Neuronal stem cell (in vitro differentiated cells): ENCODE data around the gene SPRING1.

ENCODE experiments used
- DNase-seq: peaks from one replicate; pipeline ENCODE4 v3.0.0-alpha.2; 2013; ENCODE audit warnings: low spot score
- H2AFZ ChIP-seq: one replicate; pipeline ENCODE4 v1.6.1; 2013; ENCODE audit warnings: mild to moderate bottlenecking, low read length, inconsistent platforms
- H2AK5ac ChIP-seq: 2 replicates; pipeline ENCODE4 v1.6.1; 2013; ENCODE audit warnings: low read depth, mild to moderate bottlenecking, inconsistent platforms, low read length, moderate library complexity, mixed read lengths
- H2BK120ac ChIP-seq: 2 replicates; pipeline ENCODE4 v1.6.1; 2013; ENCODE audit warnings: low read depth, mild to moderate bottlenecking, inconsistent platforms, low read length, moderate library complexity, mixed read lengths
- H2BK12ac ChIP-seq: one replicate; pipeline ENCODE4 v1.6.1; 2013; ENCODE audit warnings: low read length, inconsistent platforms
- H2BK15ac ChIP-seq: 2 replicates; pipeline ENCODE4 v1.6.1; 2013; ENCODE audit warnings: mild to moderate bottlenecking, low read length, inconsistent platforms, mixed read lengths
- H2BK5ac ChIP-seq: one replicate; pipeline ENCODE4 v1.6.1; 2013; ENCODE audit warnings: inconsistent platforms, mild to moderate bottlenecking, low read length, moderate library complexity
- H3K14ac ChIP-seq: one replicate; pipeline ENCODE4 v1.6.1; 2013; ENCODE audit warnings: low read length, inconsistent platforms
- H3K18ac ChIP-seq: 2 replicates; pipeline ENCODE4 v1.6.1; 2013; ENCODE audit warnings: low read length, inconsistent platforms
- H3K23ac ChIP-seq: 2 replicates; pipeline ENCODE4 v1.6.1; 2013; ENCODE audit warnings: low read depth, mild to moderate bottlenecking, mixed read lengths, low read length, inconsistent platforms; ENCODE audit not compliant: poor library complexity
- H3K27ac ChIP-seq: replicated peaks from 3 replicates; pipeline ENCODE4 v1.5.1; 2013; ENCODE audit warnings: low read length, inconsistent platforms
- H3K27me3 ChIP-seq, 3 experiments: 2 replicates each; pipeline ENCODE4 v1.6.1; 2013; ENCODE audit warnings: low read length in 3 of 3, mild to moderate bottlenecking in 2 of 3, inconsistent platforms in 1 of 3, low read depth in 1 of 3, mixed read lengths in 1 of 3, moderate library complexity in 1 of 3; ENCODE audit not compliant: control insufficient read depth in 3 of 3, insufficient read depth in 3 of 3
- H3K36me3 ChIP-seq, 2 donors: replicated peaks in 1 of 2; 2 replicates each; pipeline ENCODE4 v1.6.1; 2013; ENCODE audit warnings: low read length in 2 of 2; ENCODE audit not compliant: control insufficient read depth in 2 of 2, insufficient read depth in 2 of 2
- H3K4ac ChIP-seq: 2 replicates; pipeline ENCODE4 v1.6.1; 2013; ENCODE audit warnings: inconsistent platforms, mild to moderate bottlenecking, low read length, moderate library complexity
- H3K4me1 ChIP-seq, 2 donors: 1 replicate in 1 of 2; 2 replicates in 1 of 2; pipeline ENCODE4 v1.6.1; 2013; ENCODE audit warnings: low read length in 2 of 2, low read depth in 1 of 2; ENCODE audit not compliant: control insufficient read depth in 2 of 2, insufficient read depth in 1 of 2
- H3K4me2 ChIP-seq: one replicate; pipeline ENCODE4 v1.6.1; 2013; ENCODE audit warnings: mild to moderate bottlenecking, low read length, inconsistent platforms; ENCODE audit not compliant: insufficient read depth, poor library complexity, severe bottlenecking
- H3K4me3 ChIP-seq, 2 donors: 2 replicates each; pipeline ENCODE4 v1.5.1; 2013; ENCODE audit warnings: low read length in 2 of 2, mild to moderate bottlenecking in 2 of 2, inconsistent platforms in 1 of 2, moderate library complexity in 1 of 2
- H3K79me1 ChIP-seq: one replicate; pipeline ENCODE4 v1.6.1; 2013; ENCODE audit warnings: low read depth, mild to moderate bottlenecking, inconsistent platforms, low read length, moderate library complexity
- H3K9ac ChIP-seq: one replicate; pipeline ENCODE4 v1.6.1; 2013; ENCODE audit warnings: mild to moderate bottlenecking, low read depth, low read length, inconsistent platforms; ENCODE audit not compliant: poor library complexity
- H3K9me3 ChIP-seq, 2 donors: replicated peaks in 1 of 2; 2 replicates each; pipeline versions ENCODE3 to v1.6.1; 2013; ENCODE audit warnings: low read length in 2 of 2, mild to moderate bottlenecking in 2 of 2, inconsistent platforms in 1 of 2, low read depth in 1 of 2, mixed read lengths in 1 of 2, moderate library complexity in 1 of 2; ENCODE audit not compliant: control insufficient read depth in 2 of 2, insufficient read depth in 1 of 2
- H4K8ac ChIP-seq: one replicate; pipeline ENCODE4 v1.6.1; 2013; ENCODE audit warnings: low read depth, mild to moderate bottlenecking, inconsistent platforms, low read length, moderate library complexity
- H4K91ac ChIP-seq: one replicate; pipeline ENCODE4 v1.6.1; 2013; ENCODE audit warnings: low read length, low read depth, mild to moderate bottlenecking, inconsistent platforms; ENCODE audit not compliant: poor library complexity
- WGBS, 2 donors: extraction: QIAGEN DNeasy Blood & Tissue Kit; methylation state at CpG; one replicate each; pipeline ENCODE4 v1.1.7; 2013; ENCODE audit warnings: missing lambda C conversion rate in 2 of 2, mixed read lengths in 1 of 2; ENCODE audit not compliant: insufficient read length in 2 of 2, insufficient replicate concordance in 1 of 2; ENCODE audit errors: extremely low coverage in 2 of 2; 5-methylcytosine and 5-hydroxymethylcytosine counted together

Gene SPRING1

DNA sequence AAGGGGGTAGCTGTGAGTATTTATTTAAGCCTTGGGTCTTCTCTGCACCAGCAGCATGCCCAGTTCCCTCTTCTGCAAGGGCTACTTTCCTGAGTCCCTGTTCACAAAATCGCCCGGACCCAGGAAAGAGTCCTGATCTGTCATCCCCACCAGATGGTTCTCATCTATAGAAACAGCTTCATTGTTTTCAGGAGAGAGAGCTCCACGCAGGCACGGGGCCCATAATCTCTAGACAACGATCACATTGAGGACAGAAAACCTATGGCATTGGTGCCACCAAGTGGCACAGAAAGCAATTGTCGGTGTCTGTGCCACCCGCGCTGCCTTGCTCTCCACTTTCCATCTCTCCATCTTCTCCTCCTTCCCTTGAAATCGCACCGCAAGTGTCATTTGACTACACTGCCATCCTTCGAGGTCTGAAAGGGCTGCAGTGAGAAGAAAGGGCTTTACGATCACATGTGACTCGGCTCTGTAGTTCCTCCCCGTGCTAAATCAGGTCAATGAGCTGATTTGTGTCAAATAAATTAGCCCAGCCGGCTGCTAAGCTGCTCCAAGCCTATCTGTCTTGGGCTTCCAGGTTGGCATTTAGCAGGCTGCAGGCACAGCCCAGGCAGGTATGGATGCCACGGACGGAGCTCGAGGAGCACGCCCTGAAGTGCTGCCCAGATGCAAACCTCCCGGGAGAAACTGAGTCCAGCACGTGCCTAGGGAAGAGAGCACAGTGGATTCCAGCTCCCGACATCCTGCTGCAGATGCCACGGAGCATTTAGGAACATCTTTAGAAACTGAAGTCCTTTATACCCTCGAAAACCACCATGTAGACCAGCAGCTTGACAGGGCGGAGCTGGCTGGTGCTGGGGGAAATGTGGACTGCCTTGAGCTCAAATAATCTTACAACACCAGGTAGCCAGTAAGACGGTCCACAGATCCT, 28.8 kb downstream of the SPRING1 start:
- H3K36me3 ChIP-seq = no peaks in the 10 kb centered on the region
- H3K18ac ChIP-seq = peak overlapping the region; percentile 38
- peak; percentile 42 for DNase-seq
- no peak overlapping the region for H2BK5ac ChIP-seq
- no peak overlapping the region for H3K4me2 ChIP-seq
- no peak overlapping the region for H2AK5ac ChIP-seq
- peaks cover 0 to 6% (median 0%) of the 10 kb centered on the region in 3 experiments for H3K27me3 ChIP-seq
- H3K4me3 ChIP-seq = no peak overlapping the region
- H2BK12ac ChIP-seq = no peak overlapping the region
- H3K9me3 ChIP-seq = no peaks in the 10 kb centered on the region
- no peak overlapping the region for H2BK120ac ChIP-seq
- no peak overlapping the region for H2BK15ac ChIP-seq
- no peak overlapping the region for H4K91ac ChIP-seq
- no peak overlapping the region for H3K27ac ChIP-seq
- H4K8ac ChIP-seq = no peak overlapping the region
- H2AFZ ChIP-seq = peak overlapping the region; percentile 83
- H3K14ac ChIP-seq = no peak overlapping the region
- H3K4ac ChIP-seq = no peak overlapping the region
- WGBS, 2 donors = no CpG with 5 or more reads among the region's 26 CpGs
- no peak overlapping the region for H3K23ac ChIP-seq
- no peak overlapping the region for H3K9ac ChIP-seq
- no peaks in the 10 kb centered on the region for H3K79me1 ChIP-seq
- peaks cover 13 to 22% of the 10 kb centered on the region in 2 donors for H3K4me1 ChIP-seq

DNA sequence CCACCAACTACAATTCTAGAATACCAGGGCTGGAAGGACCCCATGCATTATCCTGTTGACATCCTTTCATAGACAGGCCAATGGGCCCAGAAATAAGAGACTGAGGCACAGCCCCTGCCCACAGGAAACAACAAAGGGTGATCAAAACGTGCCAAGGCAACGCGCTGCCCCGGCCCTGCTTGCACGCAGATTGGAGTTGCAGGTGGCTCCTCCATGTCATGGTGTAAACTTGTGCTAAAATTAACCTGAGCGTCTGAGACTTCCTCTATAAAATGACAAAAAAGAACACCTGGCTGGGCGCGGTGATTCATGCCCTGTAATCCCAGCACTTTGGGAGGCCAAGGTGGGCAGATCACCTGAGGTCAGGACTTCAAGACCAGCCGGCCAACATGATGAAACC, 30.1 kb downstream of the SPRING1 start:
- no peak overlapping the region for H3K4me3 ChIP-seq
- no peak overlapping the region for H3K4ac ChIP-seq
- H3K27me3 ChIP-seq = peaks cover 0 to 6% (median 0%) of the 10 kb centered on the region in 3 experiments
- H4K91ac ChIP-seq = no peak overlapping the region
- no peak overlapping the region for H2BK15ac ChIP-seq
- no peaks in the 10 kb centered on the region for H3K79me1 ChIP-seq
- H2BK5ac ChIP-seq = no peak overlapping the region
- no peak for DNase-seq
- H2AFZ ChIP-seq = no peak overlapping the region
- H2BK12ac ChIP-seq = no peak overlapping the region
- H4K8ac ChIP-seq = no peak overlapping the region
- no peak overlapping the region for H3K18ac ChIP-seq
- no peak overlapping the region for H2AK5ac ChIP-seq
- H3K23ac ChIP-seq = no peak overlapping the region
- no peak overlapping the region for H3K4me2 ChIP-seq
- no peak overlapping the region for H3K27ac ChIP-seq
- H3K4me1 ChIP-seq = peaks cover 13 to 17% of the 10 kb centered on the region in 2 donors
- no CpG with 5 or more reads among the region's 9 CpGs for WGBS, 2 donors
- H3K9me3 ChIP-seq = no peaks in the 10 kb centered on the region
- H3K14ac ChIP-seq = no peak overlapping the region
- no peaks in the 10 kb centered on the region for H3K36me3 ChIP-seq
- H3K9ac ChIP-seq = no peak overlapping the region
- no peak overlapping the region for H2BK120ac ChIP-seq

DNA sequence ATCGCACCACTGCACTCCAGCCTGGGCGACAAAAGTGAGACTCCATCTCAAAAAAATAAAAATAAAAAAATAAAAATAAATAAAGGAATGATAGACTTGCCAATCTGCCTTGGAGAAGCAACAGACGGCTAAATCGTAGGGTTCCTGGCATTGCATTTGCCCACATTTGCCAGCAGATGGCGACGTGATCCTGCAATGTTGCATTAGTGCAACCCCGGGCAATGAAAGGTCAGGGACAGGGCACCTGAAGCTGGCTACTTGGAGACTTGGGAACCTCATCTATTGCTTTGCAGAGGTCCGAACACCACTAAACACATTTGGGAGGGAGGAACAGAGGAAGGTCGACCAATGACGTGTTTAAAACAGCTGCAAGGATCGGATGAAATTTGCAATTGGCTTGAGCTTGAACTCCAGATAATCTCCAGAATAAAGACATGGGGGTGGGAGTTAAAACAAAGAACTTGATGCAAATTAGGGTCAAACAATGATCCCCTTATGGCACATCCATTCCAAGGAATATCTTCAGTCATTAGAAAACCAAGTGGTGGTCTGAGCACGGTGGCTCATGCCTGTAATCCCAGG, 34.6 kb downstream of the SPRING1 start:
- Histone ChIP-seq H3K9ac (no peak overlapping the region), H2BK15ac (no peak overlapping the region), H2BK120ac (no peak overlapping the region), H2BK5ac (no peak overlapping the region), H3K27ac (no peak overlapping the region), H3K4me3 (no peak overlapping the region), H3K4me1 (no peaks in the 10 kb centered on the region), H2BK12ac (no peak overlapping the region), H2AK5ac (no peak overlapping the region), H4K8ac (no peak overlapping the region), H3K14ac (no peak overlapping the region), H3K23ac (no peak overlapping the region), H3K27me3 (peaks cover 0 to 15% (median 0%) of the 10 kb centered on the region in 3 experiments), H2AFZ (no peak overlapping the region), H3K79me1 (no peaks in the 10 kb centered on the region), H3K18ac (no peak overlapping the region), H3K4me2 (no peak overlapping the region), H3K36me3 (no peaks in the 10 kb centered on the region), H3K9me3 (no peaks in the 10 kb centered on the region), H4K91ac (no peak overlapping the region), H3K4ac (no peak overlapping the region)
- peak; percentile 67 for DNase-seq
- WGBS, 2 donors = no CpG with 5 or more reads among the region's 12 CpGs

DNA sequence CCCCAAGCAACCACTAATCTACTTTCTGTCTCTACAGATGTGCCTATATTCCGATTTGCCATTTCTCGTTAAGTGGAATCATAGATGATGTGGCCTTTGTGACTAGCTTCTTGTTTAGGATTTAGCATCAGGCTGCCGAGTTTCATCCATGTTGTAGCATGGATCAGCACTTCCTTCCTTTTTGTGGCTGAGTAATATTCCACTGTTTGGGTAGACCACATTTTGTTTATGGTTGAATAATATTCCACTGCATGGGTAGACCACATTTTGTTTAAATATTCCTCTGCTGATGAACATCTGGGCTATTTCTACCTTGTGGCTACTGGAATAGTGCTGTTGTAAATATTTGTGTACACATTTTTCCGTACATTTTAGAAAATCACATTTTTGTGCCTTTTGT, 36.4 kb downstream of the SPRING1 start:
- Histone ChIP-seq H3K4me3 (no peak overlapping the region), H3K4me1 (no peaks in the 10 kb centered on the region), H3K4ac (no peak overlapping the region), H2BK15ac (no peak overlapping the region), H3K9me3 (no peaks in the 10 kb centered on the region), H3K9ac (no peak overlapping the region), H2BK5ac (no peak overlapping the region), H2BK12ac (no peak overlapping the region), H3K4me2 (no peak overlapping the region), H3K27me3 (peaks cover 0 to 30% (median 0%) of the 10 kb centered on the region in 3 experiments), H3K14ac (no peak overlapping the region), H3K79me1 (no peaks in the 10 kb centered on the region), H2BK120ac (no peak overlapping the region), H3K27ac (no peak overlapping the region), H2AFZ (no peak overlapping the region), H2AK5ac (no peak overlapping the region), H4K8ac (no peak overlapping the region), H3K18ac (no peak overlapping the region), H4K91ac (no peak overlapping the region), H3K36me3 (no peaks in the 10 kb centered on the region), H3K23ac (no peak overlapping the region)
- DNase-seq = no peak
- WGBS, 2 donors = no CpG with 5 or more reads among the region's 4 CpGs
